IMR-90 (cell line): Measurements from ENCODE around the gene C2orf92. TPM values are rescaled to one million over a fixed set of nuclear protein-coding genes. Genes with fewer than 3 reads are reported as not detected.

Experiments
- ATAC-seq: fragments of 200-7000 bp; cut with Tn5 transposase; 2 replicates; pipeline ENCODE4 v1.9.1; 2020; ENCODE audit warnings: low read depth, mild to moderate bottlenecking, moderate library complexity
- BruUV-seq: library from RNA; stranded (reverse); fragments of 400-500 nt; replicated peaks from 2 replicates; lab custom pipeline; 2021; lab: Mats Ljungman, UMichigan
- CTCF ChIA-PET: fragments of 300-600 bp; formaldehyde crosslinking; extraction: SDS; loops from one replicate; lab custom pipeline; 2021; ENCODE audit warnings: antibody characterized with exemption; lab: Yijun Ruan, JAX
- POLR2A ChIA-PET: fragments of 300-600 bp; sonication (Branson Sonifier 250); formaldehyde crosslinking; loops from one replicate; lab custom pipeline; 2022; ENCODE audit warnings: antibody characterized with exemption; ENCODE audit not compliant: unreplicated experiment; lab: Charles Lee
- DNase-seq: peaks from one replicate; pipeline ENCODE4 v3.0.0; 2013
- H2AFZ ChIP-seq: replicated peaks from 2 replicates; pipeline ENCODE3; 2013; ENCODE audit warnings: low read length, mild to moderate bottlenecking; ENCODE audit not compliant: poor library complexity
- H2AK5ac ChIP-seq: 2 replicates; pipeline ENCODE4 v1.6.1; 2013; ENCODE audit warnings: low read depth, low read length, inconsistent platforms
- H2AK9ac ChIP-seq: replicated peaks from 2 replicates; pipeline ENCODE3; 2013; ENCODE audit warnings: mild to moderate bottlenecking, low read depth, low read length, moderate library complexity; ENCODE audit not compliant: poor library complexity
- H2BK120ac ChIP-seq: 2 replicates; pipeline ENCODE4 v1.6.1; 2013; ENCODE audit warnings: low read depth, low read length, inconsistent platforms
- H2BK15ac ChIP-seq: 3 replicates; pipeline ENCODE4 v1.6.1; 2013; ENCODE audit warnings: low read depth, low read length, inconsistent platforms
- H2BK20ac ChIP-seq: 2 replicates; pipeline ENCODE4 v1.6.1; 2013; ENCODE audit warnings: low read depth, mild to moderate bottlenecking, inconsistent platforms, low read length, moderate library complexity
- H2BK5ac ChIP-seq: 2 replicates; pipeline ENCODE4 v1.6.1; 2013; ENCODE audit warnings: mild to moderate bottlenecking, low read depth, low read length, inconsistent platforms; ENCODE audit not compliant: poor library complexity, severe bottlenecking
- H3K14ac ChIP-seq: replicated peaks from 2 replicates; pipeline ENCODE4 v1.6.1; 2013; ENCODE audit warnings: low read depth, low read length, inconsistent platforms
- H3K18ac ChIP-seq: 2 replicates; pipeline ENCODE4 v1.6.1; 2013; ENCODE audit warnings: low read depth, low read length, control low read depth
- H3K23ac ChIP-seq: 2 replicates; pipeline ENCODE4 v1.6.1; 2013; ENCODE audit warnings: low read depth, low read length, inconsistent platforms
- H3K27ac ChIP-seq: 2 replicates; pipeline ENCODE4 v1.5.1; 2013; ENCODE audit warnings: mild to moderate bottlenecking, control low read depth, low read length; ENCODE audit not compliant: insufficient read depth
- H3K27me3 ChIP-seq: 2 replicates; pipeline ENCODE4 v1.6.1; 2013; ENCODE audit warnings: low read length; ENCODE audit not compliant: control insufficient read depth, insufficient read depth
- H3K36me3 ChIP-seq: 2 replicates; pipeline ENCODE4 v1.6.1; 2013; ENCODE audit warnings: low read length, mixed read lengths; ENCODE audit not compliant: control insufficient read depth, insufficient read depth
- H3K4ac ChIP-seq: 2 replicates; pipeline ENCODE4 v1.6.1; 2013; ENCODE audit warnings: low read depth, low read length, inconsistent platforms
- H3K4me1 ChIP-seq: 2 replicates; pipeline ENCODE4 v1.6.1; 2013; ENCODE audit warnings: low read length, mixed read lengths; ENCODE audit not compliant: control insufficient read depth, insufficient read depth
- H3K4me2 ChIP-seq: 2 replicates; pipeline ENCODE4 v1.6.1; 2013; ENCODE audit warnings: low read depth, mild to moderate bottlenecking, control low read depth, low read length, moderate library complexity
- H3K4me3 ChIP-seq: 2 replicates; pipeline ENCODE4 v1.5.1; 2013; ENCODE audit warnings: low read depth, mild to moderate bottlenecking, control low read depth, low read length, moderate library complexity; ENCODE audit not compliant: insufficient read depth
- H3K56ac ChIP-seq: 2 replicates; pipeline ENCODE4 v1.6.1; 2013; ENCODE audit warnings: low read length, inconsistent platforms; ENCODE audit not compliant: insufficient read depth; ENCODE audit errors: extremely low read depth
- H3K79me1 ChIP-seq, 2 experiments: 2 replicates each; pipeline ENCODE4 v1.6.1; 2013; ENCODE audit warnings: low read length in 2 of 2, inconsistent platforms in 1 of 2, low read depth in 1 of 2
- H3K9ac ChIP-seq: 2 replicates; pipeline ENCODE4 v1.6.1; 2013; ENCODE audit warnings: low read depth, low read length, control low read depth
- H3K9me1 ChIP-seq: 2 replicates; pipeline ENCODE4 v1.6.1; 2013; ENCODE audit warnings: low read length, inconsistent platforms; ENCODE audit not compliant: insufficient read depth
- H3K9me3 ChIP-seq: 2 replicates; pipeline ENCODE4 v1.6.1; 2013; ENCODE audit warnings: low read length; ENCODE audit not compliant: control insufficient read depth, insufficient read depth
- H4K20me1 ChIP-seq: 2 replicates; pipeline ENCODE4 v1.6.1; 2013; ENCODE audit warnings: low read length, inconsistent platforms; ENCODE audit not compliant: insufficient read depth
- H4K5ac ChIP-seq: 2 replicates; pipeline ENCODE4 v1.6.1; 2013; ENCODE audit warnings: mild to moderate bottlenecking, low read depth, low read length, control low read depth
- H4K8ac ChIP-seq, 2 experiments: 2 replicates each; pipeline ENCODE4 v1.6.1; 2013; ENCODE audit warnings: low read depth in 2 of 2, low read length in 2 of 2, control low read depth in 1 of 2, inconsistent platforms in 1 of 2
- H4K91ac ChIP-seq: 2 replicates; pipeline ENCODE4 v1.6.1; 2013; ENCODE audit warnings: low read depth, low read length, inconsistent platforms; ENCODE audit not compliant: insufficient read depth
- CEBPB ChIP-seq: IDR thresholded peaks from 2 replicates; pipeline ENCODE4 v1.6.1; 2012; ENCODE audit warnings: low read depth, low read length, improper control_type of control experiment
- CHD1 ChIP-seq: IDR thresholded peaks from 2 replicates; pipeline ENCODE4 v1.6.1; 2012; ENCODE audit warnings: low read depth, low read length, improper control_type of control experiment
- MAFK ChIP-seq: IDR thresholded peaks from 2 replicates; pipeline ENCODE4 v1.6.1; 2012; ENCODE audit warnings: low read depth, low read length, improper control_type of control experiment
- MAZ ChIP-seq: IDR thresholded peaks from 2 replicates; pipeline ENCODE4 v1.6.1; 2012; ENCODE audit warnings: low read depth, mild to moderate bottlenecking, low read length, improper control_type of control experiment, moderate library complexity, borderline replicate concordance
- MXI1 ChIP-seq: IDR thresholded peaks from 2 replicates; pipeline ENCODE4 v1.6.1; 2012; ENCODE audit warnings: low read depth, mild to moderate bottlenecking, low read length, moderate library complexity, borderline replicate concordance
- NFE2L2 ChIP-seq: fragments of 150-350 bp; IDR thresholded peaks from 2 replicates; pipeline ENCODE4 v1.6.1; 2016; ENCODE audit warnings: low read depth, mild to moderate bottlenecking, low read length
- POLR2A ChIP-seq: IDR thresholded peaks from 2 replicates; pipeline ENCODE4 v1.6.1; 2012; ENCODE audit warnings: mild to moderate bottlenecking, low read depth, low read length
- RAD21 ChIP-seq: IDR thresholded peaks from 2 replicates; pipeline ENCODE4 v1.6.1; 2012; ENCODE audit warnings: low read length, improper control_type of control experiment
- SMC3 ChIP-seq: fragments of 150-350 bp; IDR thresholded peaks from 2 replicates; pipeline ENCODE4 v1.6.1; 2016; ENCODE audit warnings: low read depth, mild to moderate bottlenecking, antibody characterized with exemption, low read length, moderate library complexity
- WGBS, 2 experiments: methylation state at CpG; one replicate each; pipeline versions ENCODE4 v1.1.5 to v1.1.7; 2013; ENCODE audit warnings: missing lambda C conversion rate in 2 of 2; ENCODE audit not compliant: insufficient read length in 1 of 2; ENCODE audit errors: extremely low coverage in 2 of 2; 5-methylcytosine and 5-hydroxymethylcytosine counted together
- dilution Hi-C: fragments of 300-500 bp; cut with HindIII; formaldehyde crosslinking; loops from one replicate; pipeline ENCODE4 v1.14.3; 2018; ENCODE audit warnings: low sequenced_read_pairs; ENCODE audit not compliant: unreplicated experiment
- in situ Hi-C: fragments of 300-500 bp; cut with MboI; formaldehyde crosslinking; loops from 3 replicates; pipeline ENCODE4 v1.14.3; 2019; ENCODE audit warnings: low sequenced_read_pairs, inconsistent platforms, mixed read lengths
- intact Hi-C: fragments of 100-400 bp; cut with micrococcal nuclease; formaldehyde crosslinking; loops from 2 replicates; pipeline ENCODE4 v1.10.0; 2022
- polyA plus RNA-seq, 3 experiments: library from polyadenylated mRNA; depleted of rRNA; stranded (reverse); fragments of >200 nt; gene quantifications; 2 replicates each; pipeline ENCODE4 v1.2.3, GENCODE V29; 2012; ENCODE audit warnings: low replicate concordance in 1 of 3
- total RNA-seq: library from RNA; depleted of rRNA; stranded (reverse); fragments of >200 nt; gene quantifications from 2 replicates; pipeline ENCODE4 v1.2.3, GENCODE V29; 2012
- TF ChIP-seq, protein P1 (sequence below): fragments of 150-350 bp; IDR thresholded peaks from 2 replicates; pipeline ENCODE4 v1.6.1; 2017; ENCODE audit warnings: mild to moderate bottlenecking, antibody characterized with exemption, low read length, low read depth
- TF ChIP-seq, protein P2 (sequence below): conservative IDR thresholded peaks from 2 replicates; pipeline ENCODE4 v1.5.1; 2012; ENCODE audit warnings: mild to moderate bottlenecking, low read depth, low read length, improper control_type of control experiment
- TF ChIP-seq, protein P3 (sequence below): fragments of 150-350 bp; IDR thresholded peaks from 2 replicates; pipeline ENCODE4 v1.6.1; 2016; ENCODE audit warnings: low read depth, mild to moderate bottlenecking, low read length, moderate library complexity, borderline replicate concordance

C2orf92 gene
- total and polyA plus RNA-seq, 2 of the 4 experiments (the other 2 are of a cell fraction) = 0.90 to 2.5 TPM

DNA sequence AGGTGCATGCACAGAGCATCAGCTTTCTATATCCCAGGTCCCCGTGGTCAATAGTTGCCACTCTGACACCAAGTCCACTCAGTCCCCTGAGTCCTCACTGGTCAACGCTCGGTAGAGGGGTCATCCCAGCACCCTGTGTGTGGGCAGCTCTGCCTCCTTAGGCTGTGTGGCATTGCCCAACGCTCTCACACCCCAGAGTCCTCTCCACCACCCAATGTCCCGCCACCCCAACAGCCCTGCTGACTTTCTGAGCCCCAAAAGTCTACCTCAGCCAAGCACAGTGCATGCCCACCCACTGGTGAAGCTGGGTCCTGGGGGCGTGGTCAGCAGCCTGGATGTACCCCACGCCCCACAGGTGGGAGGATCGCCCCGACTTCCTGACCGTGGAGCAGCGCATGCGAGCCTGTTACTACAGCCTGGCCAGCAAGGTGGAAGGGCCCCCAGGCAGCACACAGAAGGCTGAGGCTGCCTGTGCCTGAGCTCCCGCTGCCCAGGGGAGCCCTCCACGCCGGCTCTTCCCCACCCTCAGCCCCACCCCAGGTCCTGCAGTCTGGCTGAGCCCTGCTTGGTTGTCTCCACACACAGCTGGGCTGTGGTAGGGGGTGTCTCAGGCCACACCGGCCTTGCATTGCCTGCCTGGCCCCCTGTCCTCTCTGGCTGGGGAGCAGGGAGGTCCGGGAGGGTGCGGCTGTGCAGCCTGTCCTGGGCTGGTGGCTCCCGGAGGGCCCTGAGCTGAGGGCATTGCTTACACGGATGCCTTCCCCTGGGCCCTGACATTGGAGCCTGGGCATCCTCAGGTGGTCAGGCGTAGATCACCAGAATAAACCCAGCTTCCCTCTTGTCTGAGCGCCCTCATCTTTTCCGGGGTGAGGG lies 69.7 kb downstream of the C2orf92 start (continued):
- TF ChIP-seq SMC3 (no peak), CHD1 (no peak)

DNA sequence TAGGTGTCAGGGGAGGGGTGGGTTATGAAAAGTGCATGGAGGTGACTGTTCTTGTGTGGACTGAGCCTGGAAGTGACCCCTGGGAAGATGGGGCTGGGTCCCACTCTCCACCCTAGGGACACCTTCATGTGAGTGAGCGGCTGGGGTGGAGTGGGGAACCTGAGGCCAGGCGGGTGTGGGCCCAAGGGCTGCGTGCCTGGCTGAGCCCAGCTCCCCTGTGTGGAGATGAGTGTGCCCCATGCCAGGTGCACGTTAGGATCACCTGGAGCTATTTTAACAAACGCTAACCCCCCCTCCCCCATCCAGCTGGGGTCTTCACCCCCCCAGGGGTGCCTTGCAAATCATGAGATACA lies 70.4 kb downstream of the C2orf92 start:
- Histone ChIP-seq H4K20me1 (no peaks in the 10 kb centered on the region), H2AK9ac (no peak overlapping the region), H2BK20ac (no peak overlapping the region), H3K27ac (no peak overlapping the region), H3K4ac (no peak overlapping the region), H3K14ac (no peak overlapping the region), H2AK5ac (no peak overlapping the region), H3K4me2 (no peak overlapping the region), H3K23ac (no peak overlapping the region), H4K8ac (no peak overlapping the region), H2BK120ac (no peak overlapping the region), H2AFZ (peak overlapping the region; percentile 38), H2BK15ac (no peak overlapping the region), H3K9me3 (no peaks in the 10 kb centered on the region), H3K27me3 (no peaks in the 10 kb centered on the region; the same call in 1 of the 2 replicates), H2BK5ac (no peak overlapping the region), H3K4me3 (no peak overlapping the region), H4K91ac (no peak overlapping the region), H3K36me3 (0 out of 2 replicates have a peak, but pooled peaks cover 2% of the 10 kb centered on the region), H3K18ac (no peak overlapping the region), H3K9me1 (no peaks in the 10 kb centered on the region), H3K4me1 (no peaks in the 10 kb centered on the region), H3K79me1 (no peaks in the 10 kb centered on the region), H4K5ac (no peak overlapping the region), H3K56ac (no peak overlapping the region), H3K9ac (no peak overlapping the region)
- no peak for DNase-seq
- intact Hi-C loops = loop anchor here (1.0 kb wide), 2 partner anchors 529 to 643 kb away; no protein-coding TSS in a partner anchor
- no TSS peak for BruUV-seq
- ChIA-PET POLR2A (no interaction called here), CTCF (interaction anchor here (0.6 to 1.5 kb wide), 3 partner anchors 13 to 644 kb away, joined by 3 to 8 read pairs (median 4); no protein-coding TSS in a partner anchor)
- in situ Hi-C loops = no loop called here
- dilution Hi-C loops = no loop called here
- no peak for TF ChIP-seq CHD1
- TF ChIP-seq, protein P1, sequence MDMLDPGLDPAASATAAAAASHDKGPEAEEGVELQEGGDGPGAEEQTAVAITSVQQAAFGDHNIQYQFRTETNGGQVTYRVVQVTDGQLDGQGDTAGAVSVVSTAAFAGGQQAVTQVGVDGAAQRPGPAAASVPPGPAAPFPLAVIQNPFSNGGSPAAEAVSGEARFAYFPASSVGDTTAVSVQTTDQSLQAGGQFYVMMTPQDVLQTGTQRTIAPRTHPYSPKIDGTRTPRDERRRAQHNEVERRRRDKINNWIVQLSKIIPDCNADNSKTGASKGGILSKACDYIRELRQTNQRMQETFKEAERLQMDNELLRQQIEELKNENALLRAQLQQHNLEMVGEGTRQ = no peak
- TF ChIP-seq MXI1 = no peak
- TF ChIP-seq CEBPB = no peak
- TF ChIP-seq, protein P2, sequence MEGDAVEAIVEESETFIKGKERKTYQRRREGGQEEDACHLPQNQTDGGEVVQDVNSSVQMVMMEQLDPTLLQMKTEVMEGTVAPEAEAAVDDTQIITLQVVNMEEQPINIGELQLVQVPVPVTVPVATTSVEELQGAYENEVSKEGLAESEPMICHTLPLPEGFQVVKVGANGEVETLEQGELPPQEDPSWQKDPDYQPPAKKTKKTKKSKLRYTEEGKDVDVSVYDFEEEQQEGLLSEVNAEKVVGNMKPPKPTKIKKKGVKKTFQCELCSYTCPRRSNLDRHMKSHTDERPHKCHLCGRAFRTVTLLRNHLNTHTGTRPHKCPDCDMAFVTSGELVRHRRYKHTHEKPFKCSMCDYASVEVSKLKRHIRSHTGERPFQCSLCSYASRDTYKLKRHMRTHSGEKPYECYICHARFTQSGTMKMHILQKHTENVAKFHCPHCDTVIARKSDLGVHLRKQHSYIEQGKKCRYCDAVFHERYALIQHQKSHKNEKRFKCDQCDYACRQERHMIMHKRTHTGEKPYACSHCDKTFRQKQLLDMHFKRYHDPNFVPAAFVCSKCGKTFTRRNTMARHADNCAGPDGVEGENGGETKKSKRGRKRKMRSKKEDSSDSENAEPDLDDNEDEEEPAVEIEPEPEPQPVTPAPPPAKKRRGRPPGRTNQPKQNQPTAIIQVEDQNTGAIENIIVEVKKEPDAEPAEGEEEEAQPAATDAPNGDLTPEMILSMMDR = no peak
- no peak for TF ChIP-seq SMC3
- TF ChIP-seq NFE2L2 = no peak
- no peak for TF ChIP-seq RAD21
- no peak for TF ChIP-seq MAFK
- TF ChIP-seq, protein P3, sequence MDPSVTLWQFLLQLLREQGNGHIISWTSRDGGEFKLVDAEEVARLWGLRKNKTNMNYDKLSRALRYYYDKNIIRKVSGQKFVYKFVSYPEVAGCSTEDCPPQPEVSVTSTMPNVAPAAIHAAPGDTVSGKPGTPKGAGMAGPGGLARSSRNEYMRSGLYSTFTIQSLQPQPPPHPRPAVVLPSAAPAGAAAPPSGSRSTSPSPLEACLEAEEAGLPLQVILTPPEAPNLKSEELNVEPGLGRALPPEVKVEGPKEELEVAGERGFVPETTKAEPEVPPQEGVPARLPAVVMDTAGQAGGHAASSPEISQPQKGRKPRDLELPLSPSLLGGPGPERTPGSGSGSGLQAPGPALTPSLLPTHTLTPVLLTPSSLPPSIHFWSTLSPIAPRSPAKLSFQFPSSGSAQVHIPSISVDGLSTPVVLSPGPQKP = no peak
- no peak for TF ChIP-seq POLR2A
- TF ChIP-seq MAZ = no peak
- ATAC-seq = no peak
- no CpG with 5 or more reads among the region's 5 CpGs for WGBS, 2 experiments
